Stimulated activated CD4-positive, alpha-beta T cell treated with anti-CD3 and anti-CD28 coated beads, Interleukin-2, amount 100 ng/mL, for 48 hours (primary cell): ENCODE data around the gene KIFC3.
"Not testable (repeated sequence)": the region's sequence is repeated elsewhere in the genome, so short reads cannot be mapped to it uniquely, and the experiment has no call there.

Experiments
- DNase-seq, 2 donors: peaks; one replicate each; pipeline ENCODE4 v3.0.0-alpha.2; 2020

KIFC3 gene

DNA sequence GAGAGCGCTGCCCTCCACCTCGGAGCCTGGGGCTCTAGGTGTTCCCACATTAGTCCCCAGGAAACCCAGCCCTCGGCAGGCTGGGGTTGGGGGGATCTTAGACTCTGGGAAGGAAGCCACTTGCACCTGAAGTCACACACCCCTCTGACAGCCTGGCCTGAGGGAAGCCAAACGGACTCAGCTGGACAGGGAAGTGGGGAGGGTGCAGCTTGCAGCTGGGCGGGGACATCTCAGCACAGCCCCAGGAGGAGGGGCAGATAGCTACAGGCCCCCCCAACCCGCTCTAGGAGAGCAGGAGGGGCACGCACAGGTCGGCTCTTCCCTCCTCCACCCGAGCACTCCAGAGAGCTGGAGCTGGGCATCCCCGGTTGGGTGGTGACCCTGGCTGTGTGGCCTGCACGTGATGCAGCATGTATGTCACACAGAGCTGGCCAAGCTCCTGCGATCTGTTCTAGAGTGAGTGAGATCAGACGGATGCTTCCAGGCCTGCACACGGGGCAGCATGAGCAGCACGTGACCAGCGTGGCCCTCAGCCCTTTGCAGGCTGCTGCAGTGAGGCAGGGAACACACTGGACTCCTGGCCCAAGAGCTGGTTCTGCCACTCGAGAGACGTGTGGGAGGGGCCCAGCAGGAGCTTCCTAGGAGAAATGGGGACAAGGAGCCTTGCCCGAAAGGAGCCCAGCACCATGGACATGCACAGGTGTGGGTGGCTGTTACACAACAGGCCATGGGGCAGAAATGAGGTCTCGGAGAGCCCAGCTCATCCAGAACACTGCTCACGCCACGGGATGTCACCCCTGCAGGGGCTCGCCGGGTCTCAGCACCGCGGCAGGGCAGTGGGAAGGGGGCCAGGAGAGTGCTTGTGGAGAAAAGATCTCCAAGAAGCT is 15.4 kb downstream of the KIFC3 start:
- no peak for DNase-seq

DNA sequence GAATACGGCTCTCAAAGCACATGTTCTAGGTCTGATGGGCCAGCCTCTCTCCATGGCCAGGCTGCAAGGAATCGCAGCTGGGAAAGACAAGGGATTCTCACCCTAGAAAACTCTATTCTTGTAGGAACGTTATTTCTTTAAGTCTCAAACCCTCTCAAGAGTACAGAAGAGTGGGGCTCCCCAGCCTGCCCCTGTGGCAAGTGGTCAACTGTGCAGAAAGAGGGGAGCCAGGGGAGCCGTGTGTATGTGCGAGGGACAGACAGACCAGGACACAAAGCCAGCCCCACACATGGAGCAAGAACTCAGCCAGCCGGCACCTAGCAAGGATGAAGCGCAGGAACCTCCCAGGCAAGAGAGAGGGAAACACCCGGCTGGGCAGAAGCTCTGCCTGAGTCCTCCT is 16.4 kb downstream of the KIFC3 start:
- DNase-seq = no peak

DNA sequence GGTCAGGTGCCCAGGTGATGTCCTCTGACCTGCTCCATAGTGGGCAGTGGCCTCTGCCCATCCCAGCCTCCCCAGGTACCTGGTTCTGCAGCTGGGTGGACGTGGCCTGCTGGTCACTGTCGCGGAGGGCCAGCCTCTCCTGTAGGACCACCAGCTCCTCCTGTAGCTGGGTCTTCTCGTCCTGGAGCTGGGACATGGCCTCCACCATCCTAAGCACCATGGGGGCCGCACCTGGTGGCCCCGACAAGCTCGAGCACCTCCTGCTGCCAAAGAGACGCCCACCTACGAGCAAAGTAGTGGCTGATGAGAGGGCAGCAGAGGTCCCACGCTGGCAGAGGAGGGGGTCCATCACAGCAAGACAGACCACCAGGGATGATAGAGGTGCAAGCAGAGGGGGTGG is 16.9 kb downstream of the KIFC3 start:
- no peak for DNase-seq

DNA sequence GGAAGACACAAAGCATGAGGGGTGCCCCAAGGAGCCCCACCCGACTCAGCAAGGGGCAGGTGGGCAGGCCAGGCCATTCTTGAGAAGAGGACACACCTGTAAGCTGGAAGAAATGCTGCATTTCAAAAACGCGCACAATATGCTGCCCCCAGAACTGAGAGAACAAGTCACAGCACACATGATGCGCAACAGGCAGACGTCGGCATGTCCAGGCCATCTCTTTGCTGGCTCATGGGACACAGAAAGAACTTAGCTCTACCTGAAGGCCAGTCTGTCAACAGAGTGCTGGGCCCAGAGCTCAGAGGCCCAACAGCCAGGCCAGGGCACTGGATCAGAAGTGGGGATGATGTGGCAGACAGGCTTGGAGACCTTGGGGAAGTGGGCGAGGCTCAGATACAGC is 18.0 kb downstream of the KIFC3 start:
- no peak for DNase-seq

DNA sequence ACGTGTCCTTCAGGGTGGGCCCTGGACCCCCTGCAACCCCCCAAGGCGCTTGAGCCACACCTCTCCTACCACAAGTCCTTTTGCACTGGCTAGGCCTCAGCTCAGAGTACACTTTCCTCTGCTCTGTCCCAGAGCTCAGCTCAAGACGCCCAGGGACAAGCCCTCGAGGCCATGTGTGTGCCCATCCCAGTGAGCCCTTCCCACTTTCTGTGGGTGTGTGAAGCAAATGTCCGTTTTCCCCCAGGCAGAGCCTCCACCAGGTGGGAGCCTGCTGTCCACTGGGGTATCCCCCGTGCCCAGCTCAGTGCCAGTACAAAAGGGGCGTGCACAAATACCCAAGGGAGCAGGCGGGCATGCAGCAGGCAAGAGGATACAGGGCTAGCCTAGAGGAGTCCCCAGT is 18.4 kb downstream of the KIFC3 start:
- DNase-seq = no peak

DNA sequence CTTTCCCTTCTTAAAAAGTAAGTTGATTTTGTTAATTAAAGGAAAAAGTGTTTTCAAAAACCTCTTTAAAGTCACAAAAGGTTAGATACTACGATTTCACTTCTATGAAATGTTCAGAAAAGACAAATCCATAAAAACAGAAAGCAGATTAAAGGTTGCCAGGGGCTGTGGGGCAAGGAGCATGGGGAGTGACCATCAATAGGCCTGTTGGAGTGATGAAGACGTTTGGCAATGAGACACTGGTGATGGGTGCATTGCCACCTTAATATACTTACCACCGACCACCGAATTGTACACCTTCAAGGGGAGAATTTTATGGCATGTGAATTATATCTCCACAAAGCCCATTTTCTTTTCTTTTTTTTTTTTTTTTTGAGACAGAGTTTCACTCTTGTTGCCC is 19.2 kb downstream of the KIFC3 start:
- no peak for DNase-seq

DNA sequence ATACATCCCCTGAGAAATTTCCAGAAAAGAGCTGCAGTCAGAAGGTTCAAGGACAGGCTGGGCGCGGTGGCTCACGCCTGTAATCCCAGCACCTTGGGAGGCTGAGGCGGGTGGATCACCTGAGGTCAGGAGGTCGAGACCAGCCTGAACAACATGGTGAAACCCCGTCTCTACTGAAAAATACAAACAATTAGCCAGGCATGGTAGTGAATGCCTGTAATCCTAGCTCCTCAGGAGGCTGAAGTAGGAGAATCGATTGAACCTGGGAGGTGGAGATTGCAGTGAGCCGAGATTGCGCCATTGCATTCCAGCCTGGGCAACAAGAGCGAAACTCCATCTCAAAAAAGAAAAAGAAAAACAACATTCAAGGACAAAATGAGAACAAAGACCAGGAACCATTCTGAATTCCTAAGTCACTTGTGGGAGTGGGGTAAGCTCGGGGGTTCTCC is 19.7 kb downstream of the KIFC3 start:
- DNase-seq = not testable (repeated sequence)

DNA sequence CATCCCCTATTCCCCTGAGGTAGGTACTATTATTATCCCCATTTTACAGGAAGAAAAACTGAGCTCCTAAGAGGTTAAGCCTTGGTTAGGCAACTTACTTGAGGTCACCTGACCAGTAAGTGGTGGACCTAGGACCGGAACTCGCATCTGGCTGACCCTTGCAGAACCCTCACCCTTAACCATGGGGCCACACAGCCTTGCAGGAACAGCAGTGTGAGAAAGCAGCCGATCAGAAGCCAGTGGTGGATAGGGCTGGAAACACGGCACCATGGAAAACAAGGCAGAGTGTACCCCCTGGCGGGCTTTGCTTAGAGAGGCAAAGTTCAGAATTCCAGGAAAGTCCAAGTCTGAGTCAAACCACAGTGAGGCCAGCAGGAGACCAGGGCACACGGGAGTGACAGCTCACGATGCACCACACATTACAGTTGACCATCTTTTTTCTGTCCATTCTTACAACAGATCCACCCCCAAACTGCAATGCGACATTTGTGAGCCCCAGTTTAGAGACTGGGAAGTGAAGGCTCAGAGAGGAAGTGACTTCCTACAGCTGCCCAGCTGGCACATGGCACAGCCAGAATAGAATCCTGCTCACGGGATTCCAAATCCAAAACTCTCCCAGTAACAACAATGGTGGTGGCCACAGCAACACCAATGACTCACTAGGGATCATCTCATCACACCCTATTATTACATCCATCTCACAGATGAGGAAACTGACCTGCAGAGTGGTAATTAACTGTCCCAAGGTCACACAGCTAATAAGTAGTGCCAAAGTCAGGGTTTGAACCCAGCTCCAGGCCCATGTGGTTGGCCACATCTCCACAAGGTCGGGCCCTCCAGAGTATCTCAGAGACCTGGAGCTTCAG is 20.3 kb downstream of the KIFC3 start:
- no peak for DNase-seq

DNA sequence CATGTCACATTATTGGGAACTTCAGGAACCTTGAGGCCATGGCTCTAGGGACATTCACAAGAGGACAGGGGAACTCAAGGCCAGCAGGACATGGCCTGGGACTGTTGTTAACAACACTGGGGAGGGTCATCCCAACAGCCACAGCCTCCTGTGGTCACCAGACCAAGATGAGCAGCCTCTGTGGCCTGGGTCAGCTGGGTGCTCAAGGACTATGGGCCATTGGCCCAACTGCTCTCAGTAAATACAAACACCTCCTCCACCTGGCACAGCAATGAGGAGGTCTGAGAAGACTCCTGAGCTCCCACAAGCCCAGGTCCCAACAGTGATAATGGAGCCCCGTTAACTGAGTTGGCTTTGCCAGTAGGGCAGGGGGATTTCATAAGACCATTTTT is 20.9 kb downstream of the KIFC3 start:
- no peak for DNase-seq

DNA sequence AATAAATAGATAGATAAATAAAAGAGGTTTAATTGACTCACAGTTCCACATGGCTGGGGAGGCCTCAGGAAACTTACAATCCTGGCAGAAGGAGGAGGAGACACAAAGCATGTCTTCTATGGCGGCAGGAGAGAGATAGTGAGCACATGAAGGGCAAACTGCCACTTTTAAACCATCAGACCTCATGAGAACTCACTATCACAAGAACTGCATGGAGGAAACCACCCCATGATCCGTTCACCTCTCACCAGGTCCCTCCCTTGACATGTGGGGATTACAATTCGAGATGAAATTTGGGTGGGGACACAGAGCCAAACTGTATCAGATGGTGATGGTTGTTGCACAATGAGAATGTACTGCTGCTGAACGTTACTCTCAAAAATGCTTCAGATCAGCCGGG is 22.5 kb downstream of the KIFC3 start:
- not testable (repeated sequence) for DNase-seq

DNA sequence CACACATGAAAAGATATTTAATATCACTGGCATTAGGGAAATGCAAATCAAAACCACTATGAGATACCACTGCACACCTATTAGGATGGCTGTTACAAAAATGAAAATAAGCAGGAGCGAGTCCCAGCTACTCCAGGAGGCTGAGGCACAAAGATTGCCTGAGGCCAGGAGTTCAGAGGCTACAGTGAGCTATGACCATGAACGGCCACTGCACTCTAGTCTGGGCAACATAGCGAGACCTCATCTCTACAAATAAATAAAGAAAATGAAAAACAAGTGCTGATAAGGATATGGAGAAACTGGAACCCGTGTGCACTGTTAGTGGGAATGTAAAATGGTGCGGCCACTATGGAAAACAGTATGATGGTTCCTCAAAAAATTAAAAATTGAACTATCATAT is 23.6 kb downstream of the KIFC3 start:
- DNase-seq = no peak

DNA sequence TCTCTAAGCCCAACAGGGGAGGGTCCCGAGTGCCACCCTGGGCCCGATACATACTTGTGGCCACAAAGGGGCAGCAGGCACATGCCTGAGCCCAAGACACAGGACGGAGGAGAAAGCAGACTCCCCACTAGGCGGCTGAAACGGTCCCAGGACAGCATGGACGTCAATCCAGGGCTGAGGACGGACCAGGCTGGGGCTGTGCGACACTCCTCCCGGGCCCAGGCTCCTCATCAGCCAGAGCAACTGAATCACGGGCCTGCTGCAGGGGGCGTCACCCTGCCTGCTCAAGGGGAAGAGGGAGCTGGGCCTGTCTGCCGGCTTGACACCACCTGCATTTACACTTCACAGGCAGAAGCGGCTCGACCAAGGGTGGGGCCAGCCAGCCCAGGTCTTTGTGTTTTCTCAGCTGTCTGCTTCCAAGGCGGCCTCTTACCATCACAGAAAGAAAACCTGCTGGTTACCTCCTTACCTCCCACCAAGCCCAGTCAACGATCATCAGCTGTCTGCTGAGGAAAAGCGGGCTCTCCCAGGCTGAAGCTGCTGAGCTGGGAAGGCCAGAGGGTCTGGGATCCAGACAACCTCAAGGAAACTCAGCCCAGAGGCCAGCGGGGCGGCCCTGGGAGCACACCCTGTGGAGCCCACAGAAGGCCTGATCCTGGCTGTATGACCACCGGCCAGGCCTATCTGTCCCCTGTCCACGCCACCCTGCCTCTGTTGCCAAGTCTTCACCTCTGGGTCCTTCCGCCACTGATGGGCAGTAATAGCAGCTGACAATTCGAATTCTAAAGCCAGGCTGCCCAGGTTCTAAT is 26.4 kb downstream of the KIFC3 start:
- DNase-seq = no peak

DNA sequence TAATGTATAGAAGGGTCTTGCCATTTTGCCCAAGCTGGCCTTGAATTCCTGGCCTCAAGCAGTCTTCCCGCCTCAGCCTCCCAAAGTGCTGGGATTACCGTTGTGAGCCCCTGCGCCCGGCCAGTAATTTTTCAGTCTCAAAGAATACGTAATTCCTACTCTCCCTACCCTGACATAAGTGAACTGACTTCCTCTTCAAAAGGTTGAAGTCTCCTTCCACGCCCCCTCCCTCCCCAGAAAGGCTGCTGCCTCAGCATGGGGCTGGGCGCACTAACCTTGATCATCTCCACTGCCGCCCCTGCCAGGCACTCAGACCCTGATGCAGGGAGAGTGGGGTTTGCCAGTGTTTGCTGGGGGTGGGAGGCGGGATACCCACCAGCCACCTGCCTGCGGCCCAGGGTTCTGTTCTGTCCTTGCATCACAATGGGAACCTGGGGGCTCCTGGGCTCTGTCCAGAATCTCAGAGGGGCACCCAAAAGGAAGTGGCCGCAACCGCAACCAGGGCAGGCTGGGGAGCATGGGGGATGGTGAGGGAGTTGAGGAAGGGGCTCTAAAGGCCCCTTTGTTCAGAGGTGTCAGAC is 27.5 kb downstream of the KIFC3 start:
- no peak for DNase-seq

DNA sequence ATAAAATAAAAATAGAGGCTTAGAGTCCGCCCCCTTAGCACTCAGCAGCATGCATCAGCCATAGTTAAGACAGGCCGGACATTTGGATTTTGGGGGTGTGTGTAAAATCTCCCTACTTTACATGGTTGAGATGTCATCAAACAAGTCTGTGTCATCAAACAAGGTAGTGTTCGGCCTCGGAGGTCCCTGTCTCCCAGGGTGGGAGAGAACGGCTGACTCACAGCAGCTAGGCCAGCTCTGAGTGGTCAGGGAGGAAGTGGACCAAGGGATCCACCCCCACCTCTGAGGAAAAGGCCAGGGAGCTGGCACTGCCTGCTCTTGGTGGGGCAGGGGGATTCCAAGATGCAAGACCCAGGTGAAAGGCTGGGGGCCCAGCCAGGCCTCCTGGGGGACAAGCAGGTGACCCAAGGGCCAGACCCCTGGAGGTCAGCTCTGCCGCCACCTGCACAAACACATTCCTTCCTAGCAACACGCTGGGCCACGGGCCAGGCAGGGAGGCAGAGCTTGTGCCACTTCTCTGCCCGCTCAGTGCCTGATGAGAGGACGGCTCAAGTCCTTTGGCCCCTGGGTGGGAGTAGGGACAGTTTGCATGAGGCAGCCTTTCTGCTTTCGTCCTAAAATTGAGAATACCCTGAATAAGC is 28.5 kb downstream of the KIFC3 start:
- no peak for DNase-seq

DNA sequence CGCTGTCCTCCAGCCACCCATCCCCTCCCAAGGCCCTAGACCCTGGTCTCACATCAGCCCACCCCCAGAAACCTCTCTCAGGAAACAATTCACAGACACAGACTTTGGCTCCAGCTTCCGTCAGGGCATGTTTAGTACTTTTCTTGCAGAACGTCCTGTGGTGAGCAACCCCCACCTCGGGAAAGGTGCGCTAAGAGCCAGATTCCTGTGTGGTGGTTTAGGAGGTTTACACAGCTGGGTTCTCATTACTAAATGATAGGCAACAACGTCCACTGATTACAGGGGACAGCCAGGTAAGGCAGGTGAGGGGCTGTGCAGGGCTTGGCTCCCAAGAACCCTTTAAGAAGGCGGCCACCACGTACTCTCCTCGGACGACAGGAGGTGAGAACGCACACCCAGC is 29.3 kb downstream of the KIFC3 start:
- no peak for DNase-seq

DNA sequence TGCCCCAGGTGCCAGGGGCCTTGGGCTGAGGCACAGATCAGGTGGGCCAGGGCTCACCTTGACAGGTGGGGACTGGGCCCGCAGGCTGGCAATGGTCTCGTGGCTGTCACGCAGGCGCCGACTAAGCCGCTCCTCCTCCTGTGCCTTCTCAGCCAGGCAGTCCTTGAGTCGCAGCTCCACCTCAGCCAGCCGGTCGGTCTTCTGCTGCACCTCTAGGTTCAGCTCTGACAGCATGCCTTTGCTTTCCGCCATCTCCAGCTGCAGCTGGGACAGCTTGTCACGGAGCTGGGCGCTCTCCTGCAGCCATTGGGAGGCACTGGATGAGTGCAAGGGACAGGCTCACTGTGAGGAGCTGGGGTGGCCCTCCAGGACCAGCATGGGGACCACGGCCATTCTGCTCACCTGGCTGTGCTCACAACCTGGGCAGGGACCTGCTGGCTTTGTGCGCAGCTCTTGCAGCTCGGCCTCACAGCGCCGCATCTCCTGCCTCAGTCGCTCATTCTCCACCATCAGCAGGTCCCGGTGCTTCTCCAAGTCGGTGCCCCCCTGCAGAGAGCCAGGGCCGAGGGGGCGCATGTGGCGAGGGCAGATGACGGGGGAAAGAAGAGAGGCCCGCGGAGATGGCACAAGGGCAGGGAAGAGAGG is 31.0 kb downstream of the KIFC3 start:
- DNase-seq = no peak

DNA sequence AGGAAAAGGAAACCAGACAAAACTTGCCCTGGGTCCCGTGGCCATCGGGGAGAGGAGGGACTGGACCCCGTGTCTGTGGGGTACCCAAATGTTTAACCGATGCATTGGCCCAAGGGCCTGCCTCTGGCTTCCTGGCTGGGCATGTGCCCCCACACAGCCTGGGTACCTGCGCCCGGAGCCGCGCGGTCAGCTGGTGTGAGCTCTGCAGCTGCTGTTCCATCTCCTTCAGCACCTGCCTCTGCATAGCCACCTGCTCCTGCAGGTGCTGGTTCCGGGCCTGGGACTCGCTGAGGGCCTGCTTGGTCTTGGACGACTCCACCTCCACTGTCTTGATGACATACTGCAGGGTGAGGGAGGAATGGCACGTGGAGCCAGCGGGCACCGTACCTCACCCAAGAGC is 31.9 kb downstream of the KIFC3 start:
- DNase-seq = no peak

DNA sequence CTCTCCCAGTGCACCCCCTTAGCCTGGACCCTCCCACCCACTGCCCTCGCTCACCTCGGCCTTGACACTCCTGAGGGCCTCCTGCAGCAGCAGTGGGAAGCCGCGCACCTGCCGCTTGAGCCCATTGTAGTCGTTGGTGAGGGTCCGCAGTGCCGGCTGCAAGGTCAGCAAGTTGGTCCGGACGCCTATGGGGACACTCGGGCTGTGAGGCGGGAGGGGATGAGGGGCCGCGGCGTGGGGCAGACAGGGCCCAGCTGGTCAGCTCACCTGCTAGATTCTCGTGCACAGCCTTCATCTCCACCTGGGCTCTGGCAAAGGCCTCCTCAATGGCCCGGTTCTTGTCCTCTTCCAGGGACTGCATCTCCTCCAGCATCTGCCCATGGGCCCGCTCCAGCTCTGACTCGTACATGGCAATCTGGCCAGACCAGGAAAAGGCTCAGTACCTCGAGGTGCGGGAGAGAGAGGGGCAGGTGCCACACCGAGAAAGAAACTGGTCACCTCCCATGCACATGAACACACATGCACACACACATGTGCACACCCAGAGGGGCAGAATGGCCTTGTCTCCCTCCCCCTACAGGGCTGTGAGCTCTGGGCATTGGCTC is 32.6 kb downstream of the KIFC3 start:
- no peak for DNase-seq

DNA sequence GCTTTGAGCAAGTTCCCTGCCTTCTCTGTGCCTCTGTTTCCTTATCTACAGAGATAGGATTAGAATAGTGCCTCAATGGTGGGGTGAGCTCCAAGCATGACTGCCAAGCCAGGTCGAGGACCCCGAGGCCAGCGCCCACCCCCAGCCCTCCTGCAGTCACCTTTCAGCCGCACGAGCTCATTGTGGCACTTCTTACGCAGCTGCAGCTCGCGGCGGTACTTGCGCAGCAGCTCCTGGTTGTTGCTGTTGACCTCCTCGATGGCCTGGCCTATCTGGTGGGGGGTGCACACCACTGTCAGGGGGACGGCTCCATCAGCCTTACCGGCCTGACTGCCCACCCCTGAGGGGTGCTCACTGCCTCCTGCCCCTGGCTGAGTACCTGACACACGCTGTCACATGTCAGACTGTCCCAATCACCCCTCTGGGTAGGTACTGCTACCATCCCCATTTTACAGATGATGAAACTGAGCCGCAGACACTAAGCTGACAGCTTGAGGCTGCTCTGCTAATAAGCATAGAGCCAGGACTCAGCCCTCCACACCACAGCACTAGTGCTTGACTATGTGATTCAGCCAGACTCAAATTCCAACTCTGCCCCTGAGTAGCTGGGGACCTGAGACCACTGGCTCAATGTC is 35.5 kb downstream of the KIFC3 start:
- no peak for DNase-seq

DNA sequence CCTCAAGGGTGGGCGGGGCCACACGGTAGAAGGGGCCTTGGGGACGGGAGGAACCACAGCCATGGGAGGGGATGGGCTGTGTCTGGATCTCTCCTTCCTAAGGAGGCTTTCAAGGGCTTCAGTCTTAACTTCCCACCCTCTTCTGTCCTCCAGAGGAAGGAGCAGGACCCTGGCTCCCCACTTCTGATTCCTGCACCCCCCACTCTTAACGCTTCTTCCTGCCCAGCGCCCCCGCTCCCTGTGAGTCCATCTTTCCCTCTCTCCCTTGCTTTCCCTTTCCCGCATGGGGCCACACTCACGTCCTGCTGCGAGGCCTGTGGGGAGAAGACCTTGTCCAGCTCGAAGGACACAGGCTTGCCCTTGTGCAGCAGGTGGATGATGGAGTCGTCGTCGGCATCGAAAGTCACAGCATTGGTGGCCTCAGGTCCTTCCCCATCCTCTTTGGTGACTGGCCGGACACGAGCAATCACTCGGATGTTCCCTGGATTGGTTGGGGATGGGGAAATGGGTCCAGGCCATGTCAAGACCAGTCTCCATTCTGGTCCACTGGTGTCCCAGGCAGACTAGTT is 37.0 kb downstream of the KIFC3 start:
- DNase-seq = no peak
